ENCODE results near the gene TMEM89. TPM values are rescaled to one million over a fixed set of nuclear protein-coding genes. Genes with fewer than 3 reads are reported as not detected.

Gene TMEM89, protein sequence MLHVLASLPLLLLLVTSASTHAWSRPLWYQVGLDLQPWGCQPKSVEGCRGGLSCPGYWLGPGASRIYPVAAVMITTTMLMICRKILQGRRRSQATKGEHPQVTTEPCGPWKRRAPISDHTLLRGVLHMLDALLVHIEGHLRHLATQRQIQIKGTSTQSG
- polyA plus RNA-seq (2012; ENCODE audit: insufficient read depth, insufficient read length, low read depth), result not detected

DNA sequence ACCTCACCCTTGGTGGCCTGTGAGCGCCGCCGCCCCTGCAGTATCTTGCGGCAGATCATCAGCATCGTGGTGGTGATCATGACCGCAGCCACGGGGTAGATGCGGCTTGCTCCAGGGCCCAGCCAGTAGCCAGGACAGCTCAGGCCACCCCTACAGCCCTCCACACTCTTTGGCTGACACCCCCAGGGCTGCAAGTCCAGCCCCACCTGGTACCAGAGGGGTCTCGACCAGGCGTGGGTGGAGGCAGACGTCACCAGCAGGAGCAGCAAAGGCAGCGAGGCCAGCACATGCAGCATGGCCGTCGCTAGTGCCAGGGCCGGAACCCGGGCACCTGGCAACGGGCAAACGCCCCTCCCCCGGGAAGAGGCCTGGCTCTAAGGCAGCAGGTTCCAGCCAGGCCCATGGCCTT, at the start of gene TMEM89:
Gene TMEM89 (minus strand): TSS at position 309 of the 409 bp plus-strand sequence. CDS start 13 bp downstream, at position 296.
- no peak within 1 kb of the TSS for H3K4me3 ChIP-seq (ENCODE audit: low read depth, low read length)
- TF ChIP-seq, protein P1, sequence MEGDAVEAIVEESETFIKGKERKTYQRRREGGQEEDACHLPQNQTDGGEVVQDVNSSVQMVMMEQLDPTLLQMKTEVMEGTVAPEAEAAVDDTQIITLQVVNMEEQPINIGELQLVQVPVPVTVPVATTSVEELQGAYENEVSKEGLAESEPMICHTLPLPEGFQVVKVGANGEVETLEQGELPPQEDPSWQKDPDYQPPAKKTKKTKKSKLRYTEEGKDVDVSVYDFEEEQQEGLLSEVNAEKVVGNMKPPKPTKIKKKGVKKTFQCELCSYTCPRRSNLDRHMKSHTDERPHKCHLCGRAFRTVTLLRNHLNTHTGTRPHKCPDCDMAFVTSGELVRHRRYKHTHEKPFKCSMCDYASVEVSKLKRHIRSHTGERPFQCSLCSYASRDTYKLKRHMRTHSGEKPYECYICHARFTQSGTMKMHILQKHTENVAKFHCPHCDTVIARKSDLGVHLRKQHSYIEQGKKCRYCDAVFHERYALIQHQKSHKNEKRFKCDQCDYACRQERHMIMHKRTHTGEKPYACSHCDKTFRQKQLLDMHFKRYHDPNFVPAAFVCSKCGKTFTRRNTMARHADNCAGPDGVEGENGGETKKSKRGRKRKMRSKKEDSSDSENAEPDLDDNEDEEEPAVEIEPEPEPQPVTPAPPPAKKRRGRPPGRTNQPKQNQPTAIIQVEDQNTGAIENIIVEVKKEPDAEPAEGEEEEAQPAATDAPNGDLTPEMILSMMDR (IDR thresholded peaks at IDR 0.05; ENCODE audit: low read depth, low read length), result no peak
- H3K36me3 ChIP-seq, result no peaks in the 10 kb centered on the region
- H3K27me3 ChIP-seq, result no peaks in the 10 kb centered on the region
- no peak for DNase-seq
- H3K4me1 ChIP-seq, result no peaks in the 10 kb centered on the region
- H3K9me3 ChIP-seq, result no peaks in the 10 kb centered on the region

DNA sequence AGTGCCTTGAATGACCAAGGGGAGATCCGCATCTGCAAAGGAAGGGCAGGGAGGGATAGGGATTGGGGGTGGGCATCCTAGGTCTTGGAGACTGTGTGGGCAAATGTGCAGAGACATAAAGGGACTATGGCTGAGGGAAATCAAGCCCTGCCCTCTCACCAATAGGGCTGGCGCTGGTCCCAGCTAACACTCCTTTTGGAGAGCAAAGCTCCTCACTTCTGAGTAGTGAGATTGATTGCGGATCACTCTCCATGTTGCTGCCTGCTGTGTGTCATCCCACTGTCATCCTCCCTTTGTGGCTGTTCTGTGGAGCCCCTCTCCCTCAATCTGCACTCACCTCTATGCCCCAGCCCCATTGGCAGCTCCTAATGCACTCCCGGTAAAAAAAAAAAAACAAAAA, 43.4 kb upstream of the TMEM89 start:
- DNase-seq, result no peak
- peaks cover 18% of the 10 kb centered on the region for H3K36me3 ChIP-seq
- H3K9me3 ChIP-seq, result no peaks in the 10 kb centered on the region
- TF ChIP-seq, protein P1 (IDR thresholded peaks at IDR 0.05; ENCODE audit: low read depth, low read length), result no peak
- H3K27me3 ChIP-seq, result no peaks in the 10 kb centered on the region
- H3K4me3 ChIP-seq (ENCODE audit: low read depth, low read length), result no peak overlapping the region
- no peaks in the 10 kb centered on the region for H3K4me1 ChIP-seq

DNA sequence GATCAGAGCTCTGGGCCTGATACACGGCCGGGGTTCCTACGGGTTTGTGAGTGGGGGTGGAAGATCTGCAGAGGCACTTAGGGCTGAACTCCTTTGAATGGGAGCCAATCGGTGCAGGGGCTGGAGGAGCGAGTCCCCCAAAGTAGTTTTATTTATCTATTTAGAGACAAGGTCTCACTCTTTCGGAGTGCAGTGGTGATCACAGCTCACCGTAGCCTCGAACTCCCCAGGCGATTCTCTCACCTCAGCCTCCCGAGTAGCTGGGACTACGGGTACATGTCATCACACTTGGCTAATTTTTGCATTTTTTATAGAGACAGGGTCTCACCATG, 42.7 kb upstream of the TMEM89 start:
- peaks cover 24% of the 10 kb centered on the region for H3K36me3 ChIP-seq
- DNase-seq, result no peak
- no peak overlapping the region for H3K4me3 ChIP-seq (ENCODE audit: low read depth, low read length)
- H3K9me3 ChIP-seq, result no peaks in the 10 kb centered on the region
- H3K4me1 ChIP-seq, result no peaks in the 10 kb centered on the region
- H3K27me3 ChIP-seq, result no peaks in the 10 kb centered on the region
- TF ChIP-seq, protein P1 (IDR thresholded peaks at IDR 0.05; ENCODE audit: low read depth, low read length), result no peak

DNA sequence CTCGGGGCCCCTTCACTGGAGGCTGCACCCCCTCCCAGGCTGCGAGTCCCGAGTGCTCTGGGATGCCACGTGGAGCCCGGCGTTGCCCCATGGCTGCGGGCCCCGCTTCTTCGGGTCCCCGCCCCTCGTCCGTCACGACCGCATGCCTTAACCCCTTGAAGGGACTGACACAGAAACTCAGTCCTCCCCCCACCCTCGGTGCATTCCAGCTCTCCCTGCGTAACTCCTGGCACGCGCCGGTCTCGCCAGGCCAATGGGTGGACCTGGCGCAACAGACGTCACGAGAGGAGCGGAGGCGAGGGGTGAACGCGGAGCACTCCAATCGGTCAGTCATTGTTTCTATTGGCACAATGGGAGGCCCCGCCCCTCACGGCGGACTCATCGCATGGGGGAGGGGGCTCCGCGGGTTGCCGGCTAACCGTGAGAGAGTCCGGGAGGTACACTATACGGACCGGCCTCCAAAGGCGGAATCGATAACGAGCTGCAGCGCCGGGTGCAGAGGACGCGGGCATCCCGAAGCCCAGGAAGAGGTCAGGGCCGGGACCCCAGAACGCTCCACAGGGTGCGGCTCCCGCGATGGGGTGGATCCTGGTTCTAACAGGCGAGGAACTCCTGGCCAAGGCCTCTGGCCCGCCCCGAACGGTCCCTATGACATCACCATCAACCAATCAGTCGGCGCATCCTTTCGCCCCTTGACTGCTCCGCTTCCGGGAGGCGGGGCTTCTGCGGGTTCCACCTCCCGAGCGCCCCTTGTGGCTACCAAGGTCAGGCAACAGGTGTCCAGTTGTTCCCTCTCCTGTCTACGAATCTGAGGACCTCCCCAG, 42.1 kb upstream of the TMEM89 start:
- H3K4me1 ChIP-seq, result no peaks in the 10 kb centered on the region
- H3K4me3 ChIP-seq (ENCODE audit: low read depth, low read length), result peak overlapping the region; percentile 61
- peak; percentile 95 for DNase-seq
- no peaks in the 10 kb centered on the region for H3K9me3 ChIP-seq
- H3K27me3 ChIP-seq, result no peaks in the 10 kb centered on the region
- H3K36me3 ChIP-seq, result peaks cover 29% of the 10 kb centered on the region
- TF ChIP-seq, protein P1 (IDR thresholded peaks at IDR 0.05; ENCODE audit: low read depth, low read length), result peak; percentile 69

DNA sequence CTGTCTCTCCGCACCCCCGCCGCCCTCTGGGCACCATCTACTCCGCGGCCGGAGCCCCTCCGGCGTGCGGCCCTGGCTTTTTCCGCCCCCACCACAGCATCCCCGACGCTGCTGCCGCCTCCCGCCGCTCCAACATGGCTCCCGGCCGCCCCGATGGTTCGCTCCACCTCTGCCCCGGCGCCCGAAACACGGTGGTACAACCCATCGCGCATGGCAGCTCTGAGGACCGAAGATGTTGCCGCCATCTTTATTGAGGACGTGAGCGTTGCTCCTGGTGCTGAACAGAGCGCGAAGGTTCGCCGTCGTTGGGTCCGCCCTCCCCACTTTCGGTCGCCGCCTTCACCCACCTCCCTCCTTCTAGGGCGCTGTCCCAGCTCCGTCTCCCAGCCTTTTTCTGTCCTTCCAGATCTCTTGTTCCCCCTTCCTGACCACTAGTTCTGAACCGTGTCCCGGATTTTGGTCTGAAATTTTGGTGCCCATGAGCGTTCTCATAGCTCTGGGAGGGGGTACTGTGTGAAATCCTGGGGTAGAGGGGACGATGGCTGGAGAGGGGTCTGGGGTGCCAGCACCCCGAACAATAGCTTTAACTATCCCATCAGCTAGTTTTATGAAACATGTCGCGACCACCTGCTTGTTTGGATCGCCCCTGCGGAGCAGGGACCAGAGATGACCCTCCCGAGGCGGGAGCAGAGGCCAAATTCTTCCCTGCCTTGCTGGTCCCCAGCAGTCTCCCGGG, 41.4 kb upstream of the TMEM89 start, which contains the start of gene CELSR3:
Gene CELSR3 (minus strand): TSS at position 134 of the 736 bp plus-strand sequence. CDS start 252 bp downstream, outside the sequence.
- Histone ChIP-seq H3K36me3 (peaks cover 36% of the 10 kb centered on the region), H3K4me1 (no peaks in the 10 kb centered on the region), H3K27me3 (no peaks in the 10 kb centered on the region), H3K9me3 (no peaks in the 10 kb centered on the region), H3K4me3 (ENCODE audit: low read depth, low read length) (peak within 1 kb of the TSS; percentile 65)
- peak; percentile 78 for DNase-seq
- TF ChIP-seq, protein P1 (IDR thresholded peaks at IDR 0.05; ENCODE audit: low read depth, low read length), result no peak
